Stomach (tissue), 9 donors: ENCODE results near the gene OR10H4. TPM values are rescaled to one million over a fixed set of nuclear protein-coding genes. Genes with fewer than 3 reads are reported as not detected.
"Not testable (repeated sequence)": the region's sequence is repeated elsewhere in the genome, so short reads cannot be mapped to it uniquely, and the experiment has no call there.

Source experiments
- DNase-seq, 2 donors: peaks; one replicate each; pipeline versions ENCODE4 v3.0.0 to v3.0.0-alpha.2; 2013 to 2019
- H3K27ac ChIP-seq, 5 donors: fragments of 200-600 bp in 4 of 5; sonication (generic) in 4 of 5; one replicate each; pipeline ENCODE4 v1.5.1; 2013 to 2019; ENCODE audit warnings: mild to moderate bottlenecking in 1 of 5, moderate library complexity in 1 of 5
- H3K27me3 ChIP-seq, 3 donors: fragments of 200-600 bp; sonication (generic); one replicate each; pipeline ENCODE4 v1.5.1; 2017 to 2019; ENCODE audit warnings: mixed run types in 1 of 3
- H3K36me3 ChIP-seq, 4 donors: fragments of 200-600 bp; sonication (generic); 1 replicate in 3 of 4; 2 replicates in 1 of 4; pipeline ENCODE4 v1.5.1; 2016 to 2019
- H3K4me1 ChIP-seq, 4 donors: fragments of 200-600 bp; sonication (generic); one replicate each; pipeline ENCODE4 v1.5.1; 2016 to 2019
- H3K4me3 ChIP-seq, 4 donors: fragments of 200-600 bp; sonication (generic) in 3 of 4; one replicate each; pipeline ENCODE4 v1.5.1; 2016 to 2019; ENCODE audit warnings: mild to moderate bottlenecking in 1 of 4
- H3K9me3 ChIP-seq, 4 donors: fragments of 200-600 bp; sonication (generic); one replicate each; pipeline ENCODE4 v1.5.1; 2016 to 2019
- EP300 ChIP-seq: sonication (generic); formaldehyde crosslinking; IDR thresholded peaks from one replicate; pipeline ENCODE4 v1.6.1; 2017; ENCODE audit warnings: antibody characterized with exemption
- POLR2A ChIP-seq, 4 donors: fragments of 450-650 bp; IDR thresholded peaks; one replicate each; pipeline ENCODE4 v1.6.1; 2016; ENCODE audit warnings: antibody characterized with exemption in 4 of 4, control low read depth in 2 of 4, mild to moderate bottlenecking in 1 of 4, moderate library complexity in 1 of 4
- POLR2AphosphoS5 ChIP-seq, 3 donors: sonication (generic); formaldehyde crosslinking; IDR thresholded peaks; one replicate each; pipeline ENCODE4 v1.6.1; 2016; ENCODE audit warnings: antibody characterized with exemption in 3 of 3
- WGBS, 5 donors: extraction: QIAGEN DNeasy Blood & Tissue Kit in 3 of 5; methylation state at CpG; one replicate each; pipeline versions ENCODE4 v1.1.5 to v1.1.7; 2013 to 2018; 5-methylcytosine and 5-hydroxymethylcytosine counted together
- intact Hi-C: fragments of 100-400 bp; cut with DNase I; formaldehyde crosslinking; loops from one replicate; pipeline ENCODE4 v1.15.1; 2023; ENCODE audit warnings: low total_unique reads
- polyA plus RNA-seq, 3 donors: library from polyadenylated mRNA; stranded (reverse); fragments of 200-250 nt; gene quantifications; one replicate each; pipeline ENCODE4 v1.2.3, GENCODE V29; 2013
- total RNA-seq, 5 donors: library from RNA; depleted of rRNA; stranded (reverse); fragments of >200 nt; gene quantifications; one replicate each; pipeline versions ENCODE4 v1.1.0 to v1.2.3, GENCODE V29; 2014 to 2016
- TF ChIP-seq, protein P1 (sequence below), 7 experiments: fragments of 450-650 bp in 4 of 7; fragments of 200-600 bp in 3 of 7; sonication (generic) in 3 of 7; IDR thresholded peaks; one replicate each; pipeline ENCODE4 v1.5.1; 2016 to 2019; ENCODE audit warnings: antibody characterized with exemption in 7 of 7, control low read depth in 2 of 7, mild to moderate bottlenecking in 1 of 7
- donor health status: healthy with polysubstance abuse.
- donor health status: Bipolar disorder and iron deficiency.
- donor health status: healthy.

Gene OR10H4
- total and polyA plus RNA-seq, 8 donors, result not detected

DNA sequence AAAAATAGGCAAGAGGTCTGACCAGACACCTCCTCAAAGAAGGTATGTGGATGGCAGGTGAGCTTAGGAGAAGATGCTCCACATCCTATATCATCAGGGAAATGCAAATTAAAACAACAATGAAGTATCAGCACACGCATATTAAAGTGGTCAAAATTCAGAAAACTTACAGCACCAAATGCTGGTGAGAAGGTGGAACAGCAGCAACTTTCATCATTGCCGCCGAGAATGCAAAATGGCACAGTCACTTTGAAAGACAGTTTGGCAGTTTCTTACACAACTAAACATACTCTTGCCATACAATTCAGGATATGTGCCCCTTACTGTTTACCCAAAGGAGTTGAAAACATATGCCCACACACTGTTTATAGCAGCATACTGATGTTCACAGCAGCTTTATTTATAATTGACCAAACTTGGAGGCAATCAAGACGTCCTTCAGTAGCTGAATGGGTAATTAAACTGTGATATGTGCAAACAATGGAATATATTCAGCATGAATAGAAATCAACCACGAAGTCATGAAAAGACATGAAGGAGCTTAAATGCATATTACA lies 22.5 kb downstream of the OR10H4 start:
- DNase-seq, result no peak
- Histone ChIP-seq H3K36me3 (no peaks in the 10 kb centered on the region), H3K27ac (no peak overlapping the region), H3K9me3 (no peaks in the 10 kb centered on the region), H3K4me1 (no peaks in the 10 kb centered on the region), H3K4me3 (no peak overlapping the region), H3K27me3 (peaks cover 0 to 26% (median 3%) of the 10 kb centered on the region in 3 donors)
- intact Hi-C loops, result no loop called here
- 35 to 66% (median 42%) methylated on average over 5 of the region's 5 CpGs for WGBS, 5 donors
- TF ChIP-seq, protein P1, sequence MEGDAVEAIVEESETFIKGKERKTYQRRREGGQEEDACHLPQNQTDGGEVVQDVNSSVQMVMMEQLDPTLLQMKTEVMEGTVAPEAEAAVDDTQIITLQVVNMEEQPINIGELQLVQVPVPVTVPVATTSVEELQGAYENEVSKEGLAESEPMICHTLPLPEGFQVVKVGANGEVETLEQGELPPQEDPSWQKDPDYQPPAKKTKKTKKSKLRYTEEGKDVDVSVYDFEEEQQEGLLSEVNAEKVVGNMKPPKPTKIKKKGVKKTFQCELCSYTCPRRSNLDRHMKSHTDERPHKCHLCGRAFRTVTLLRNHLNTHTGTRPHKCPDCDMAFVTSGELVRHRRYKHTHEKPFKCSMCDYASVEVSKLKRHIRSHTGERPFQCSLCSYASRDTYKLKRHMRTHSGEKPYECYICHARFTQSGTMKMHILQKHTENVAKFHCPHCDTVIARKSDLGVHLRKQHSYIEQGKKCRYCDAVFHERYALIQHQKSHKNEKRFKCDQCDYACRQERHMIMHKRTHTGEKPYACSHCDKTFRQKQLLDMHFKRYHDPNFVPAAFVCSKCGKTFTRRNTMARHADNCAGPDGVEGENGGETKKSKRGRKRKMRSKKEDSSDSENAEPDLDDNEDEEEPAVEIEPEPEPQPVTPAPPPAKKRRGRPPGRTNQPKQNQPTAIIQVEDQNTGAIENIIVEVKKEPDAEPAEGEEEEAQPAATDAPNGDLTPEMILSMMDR (IDR thresholded peaks at IDR 0.05), result no peak
- TF ChIP-seq EP300, result no peak
- no peak for TF ChIP-seq POLR2A (IDR thresholded peaks at IDR 0.05)
- no peak for TF ChIP-seq POLR2AphosphoS5 (IDR thresholded peaks at IDR 0.05)

DNA sequence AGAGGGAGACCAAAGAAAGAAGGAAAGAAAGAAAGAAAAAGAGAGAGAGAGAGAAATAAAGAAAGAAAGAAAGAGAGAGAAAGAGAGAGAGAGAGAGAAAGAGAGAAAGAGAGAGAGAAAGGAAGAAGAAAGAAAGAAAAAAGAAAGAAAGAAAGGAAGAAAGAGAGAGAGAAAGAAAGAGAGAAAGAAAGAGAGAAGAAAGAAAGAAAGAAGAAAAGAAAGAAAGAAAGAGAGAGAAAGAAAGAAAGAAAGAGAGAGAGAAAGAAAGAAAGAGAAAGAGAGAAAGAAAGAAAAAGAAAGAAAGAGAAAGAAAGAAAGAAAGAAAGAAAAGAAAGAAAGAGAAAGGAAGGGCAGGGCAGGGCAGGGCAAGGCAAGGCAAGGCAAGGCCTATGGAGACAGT lies 23.2 kb downstream of the OR10H4 start:
- H3K4me1 ChIP-seq, DNase-seq, intact Hi-C loops, H3K27ac ChIP-seq, H3K9me3 ChIP-seq, H3K36me3 ChIP-seq, H3K4me3 ChIP-seq: not testable (repeated sequence)
- H3K27me3 ChIP-seq, result peaks cover 0 to 26% (median 3%) of the 10 kb centered on the region in 3 donors

GRCh38 chr19:15974856-15975255 lies 26.0 kb downstream of the OR10H4 start:
- DNase-seq, result no peak
- Histone ChIP-seq H3K9me3 (no peaks in the 10 kb centered on the region), H3K4me3 (no peak overlapping the region), H3K4me1 (no peaks in the 10 kb centered on the region), H3K27ac (no peak overlapping the region), H3K27me3 (peaks cover 0 to 37% (median 6%) of the 10 kb centered on the region in 3 donors), H3K36me3 (no peaks in the 10 kb centered on the region)
- 55 to 67% (median 64%) methylated on average over 5 of the region's 5 CpGs for WGBS, 5 donors
- TF ChIP-seq, protein P1 (IDR thresholded peaks at IDR 0.05), result no peak
- TF ChIP-seq POLR2A (IDR thresholded peaks at IDR 0.05) (no peak), POLR2AphosphoS5 (IDR thresholded peaks at IDR 0.05) (no peak), EP300 (no peak)
- intact Hi-C loops, result no loop called here

- Histone ChIP-seq H3K36me3 (no peaks in the 10 kb centered on the region), H3K9me3 (peaks cover 0 to 11% (median 7%) of the 10 kb centered on the region in 4 donors), H3K4me1 (no peaks in the 10 kb centered on the region), H3K27me3 (peaks cover 3 to 43% (median 9%) of the 10 kb centered on the region in 3 donors), H3K4me3 (no peak overlapping the region), H3K27ac (no peak overlapping the region)
- WGBS, 5 donors, result 24 to 56% (median 41%) methylated on average over 10 of the region's 10 CpGs
- no peak for DNase-seq
- intact Hi-C loops, result no loop called here
- TF ChIP-seq, protein P1 (IDR thresholded peaks at IDR 0.05), result no peak
- TF ChIP-seq POLR2AphosphoS5 (IDR thresholded peaks at IDR 0.05) (no peak), POLR2A (IDR thresholded peaks at IDR 0.05) (no peak), EP300 (no peak)
These were observed 28.3 kb downstream of the OR10H4 start for GRCh38 chr19:15976836-15977689.

GRCh38 chr19:15977690-15978089 lies 28.9 kb downstream of the OR10H4 start:
- no peaks in the 10 kb centered on the region for H3K36me3 ChIP-seq
- H3K9me3 ChIP-seq, result peaks cover 5 to 18% (median 13%) of the 10 kb centered on the region in 4 donors
- intact Hi-C loops, result no loop called here
- no peak for DNase-seq
- H3K4me3 ChIP-seq, result no peak overlapping the region
- no peak for TF ChIP-seq EP300
- no peak for TF ChIP-seq POLR2AphosphoS5 (IDR thresholded peaks at IDR 0.05)
- TF ChIP-seq POLR2A (IDR thresholded peaks at IDR 0.05), result no peak
- TF ChIP-seq, protein P1 (IDR thresholded peaks at IDR 0.05), result no peak
- no peak overlapping the region for H3K27ac ChIP-seq
- no peaks in the 10 kb centered on the region for H3K4me1 ChIP-seq
- WGBS, 5 donors, result 47 to 70% (median 60%) methylated on average over 7 of the region's 7 CpGs
- peaks cover 3 to 43% (median 9%) of the 10 kb centered on the region in 3 donors for H3K27me3 ChIP-seq
